Myometrial cell (primary cell): ENCODE data around the gene OPN5. TPM values are rescaled to one million over a fixed set of nuclear protein-coding genes. Genes with fewer than 3 reads are reported as not detected.

Experiments
- total RNA-seq: library from RNA; depleted of rRNA; stranded (reverse); fragments of >200 nt; gene quantifications from 2 replicates; pipeline ENCODE4 v1.2.3, GENCODE V29; 2015

OPN5 gene, protein sequence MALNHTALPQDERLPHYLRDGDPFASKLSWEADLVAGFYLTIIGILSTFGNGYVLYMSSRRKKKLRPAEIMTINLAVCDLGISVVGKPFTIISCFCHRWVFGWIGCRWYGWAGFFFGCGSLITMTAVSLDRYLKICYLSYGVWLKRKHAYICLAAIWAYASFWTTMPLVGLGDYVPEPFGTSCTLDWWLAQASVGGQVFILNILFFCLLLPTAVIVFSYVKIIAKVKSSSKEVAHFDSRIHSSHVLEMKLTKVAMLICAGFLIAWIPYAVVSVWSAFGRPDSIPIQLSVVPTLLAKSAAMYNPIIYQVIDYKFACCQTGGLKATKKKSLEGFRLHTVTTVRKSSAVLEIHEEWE
- total RNA-seq = not detected in 2 replicates

DNA sequence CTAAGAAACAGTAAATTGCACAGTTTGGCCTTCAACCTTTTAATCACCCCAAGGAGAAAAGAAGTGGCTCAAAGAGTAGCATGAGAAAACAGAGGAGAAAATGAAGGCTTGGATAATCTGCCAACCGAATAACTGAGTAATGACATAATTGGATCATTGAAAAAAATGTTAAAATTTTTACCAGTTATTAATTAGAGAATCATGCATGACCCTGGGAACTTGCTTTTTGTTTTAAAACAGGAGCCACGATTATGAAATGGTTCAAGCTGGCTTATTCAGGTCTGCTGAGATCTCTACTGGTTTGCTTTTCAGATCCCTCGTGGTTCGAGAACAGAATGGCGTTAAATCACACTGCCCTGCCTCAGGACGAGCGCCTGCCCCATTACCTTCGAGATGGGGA is at the start of gene OPN5:
Gene OPN5, plus strand, starts transcription at position 301 of the 400 bp plus-strand sequence. Its CDS starts 35 bp downstream, at position 336.

Other genes starting within 250 kb of the OPN5 start
- under 0.01 and 0.29 TPM in 2 replicates for gene ADGRF4, start 83.5 kb upstream of the OPN5 start, total RNA-seq